NCI-H1092 (cell line): ENCODE data around the gene DLGAP5.

Experiments
- DNase-seq: peaks from one replicate; lab custom pipeline; 2025; lab: John Stamatoyannopoulos, UW

Gene DLGAP5, protein sequence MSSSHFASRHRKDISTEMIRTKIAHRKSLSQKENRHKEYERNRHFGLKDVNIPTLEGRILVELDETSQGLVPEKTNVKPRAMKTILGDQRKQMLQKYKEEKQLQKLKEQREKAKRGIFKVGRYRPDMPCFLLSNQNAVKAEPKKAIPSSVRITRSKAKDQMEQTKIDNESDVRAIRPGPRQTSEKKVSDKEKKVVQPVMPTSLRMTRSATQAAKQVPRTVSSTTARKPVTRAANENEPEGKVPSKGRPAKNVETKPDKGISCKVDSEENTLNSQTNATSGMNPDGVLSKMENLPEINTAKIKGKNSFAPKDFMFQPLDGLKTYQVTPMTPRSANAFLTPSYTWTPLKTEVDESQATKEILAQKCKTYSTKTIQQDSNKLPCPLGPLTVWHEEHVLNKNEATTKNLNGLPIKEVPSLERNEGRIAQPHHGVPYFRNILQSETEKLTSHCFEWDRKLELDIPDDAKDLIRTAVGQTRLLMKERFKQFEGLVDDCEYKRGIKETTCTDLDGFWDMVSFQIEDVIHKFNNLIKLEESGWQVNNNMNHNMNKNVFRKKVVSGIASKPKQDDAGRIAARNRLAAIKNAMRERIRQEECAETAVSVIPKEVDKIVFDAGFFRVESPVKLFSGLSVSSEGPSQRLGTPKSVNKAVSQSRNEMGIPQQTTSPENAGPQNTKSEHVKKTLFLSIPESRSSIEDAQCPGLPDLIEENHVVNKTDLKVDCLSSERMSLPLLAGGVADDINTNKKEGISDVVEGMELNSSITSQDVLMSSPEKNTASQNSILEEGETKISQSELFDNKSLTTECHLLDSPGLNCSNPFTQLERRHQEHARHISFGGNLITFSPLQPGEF

DNA sequence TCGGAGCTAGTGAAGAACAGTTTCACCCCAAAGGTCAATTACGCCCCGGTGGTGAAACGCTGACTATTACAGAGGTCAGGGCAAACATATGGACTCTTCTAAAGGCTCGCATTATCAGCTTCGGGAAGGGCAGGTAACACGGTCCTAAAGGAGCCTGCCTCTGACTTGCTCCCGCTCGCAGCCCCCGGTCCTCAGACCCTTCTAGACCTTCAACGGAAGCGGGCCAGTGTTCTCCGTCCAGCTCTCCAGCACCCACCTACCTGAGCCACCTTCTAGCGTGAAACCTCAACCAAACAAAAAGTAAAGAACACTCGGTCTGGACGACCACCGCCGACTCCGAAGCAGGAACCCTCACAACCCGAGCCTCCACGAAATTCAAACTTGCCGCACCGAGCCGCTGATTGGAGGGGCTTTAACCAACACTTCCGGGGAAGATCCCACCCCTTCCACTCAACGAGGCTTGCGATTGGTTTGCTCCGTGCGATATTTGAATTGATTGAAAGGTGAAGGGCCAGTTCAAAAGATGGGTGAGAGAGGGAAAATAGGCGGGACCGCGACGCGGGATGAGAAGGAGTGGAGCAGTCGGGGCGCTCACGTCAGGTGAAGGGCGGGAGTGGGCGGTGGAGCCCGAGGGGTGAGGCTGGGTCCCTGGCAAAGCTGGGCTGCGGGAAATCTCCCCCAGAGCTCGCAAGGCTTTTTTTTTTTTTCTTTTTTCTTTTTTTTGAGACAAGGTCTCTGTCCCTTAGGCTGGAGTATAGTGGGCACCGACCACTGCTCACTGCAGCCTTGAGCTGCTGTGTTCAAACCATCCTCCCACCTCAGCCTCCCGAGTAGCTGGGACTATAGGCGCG is at the start of gene DLGAP5:
TSS of gene DLGAP5 (minus strand) at position 383 of the 851 bp plus-strand sequence. CDS start 2,406 bp downstream, outside the sequence.
- peak; percentile 99 for DNase-seq

DNA sequence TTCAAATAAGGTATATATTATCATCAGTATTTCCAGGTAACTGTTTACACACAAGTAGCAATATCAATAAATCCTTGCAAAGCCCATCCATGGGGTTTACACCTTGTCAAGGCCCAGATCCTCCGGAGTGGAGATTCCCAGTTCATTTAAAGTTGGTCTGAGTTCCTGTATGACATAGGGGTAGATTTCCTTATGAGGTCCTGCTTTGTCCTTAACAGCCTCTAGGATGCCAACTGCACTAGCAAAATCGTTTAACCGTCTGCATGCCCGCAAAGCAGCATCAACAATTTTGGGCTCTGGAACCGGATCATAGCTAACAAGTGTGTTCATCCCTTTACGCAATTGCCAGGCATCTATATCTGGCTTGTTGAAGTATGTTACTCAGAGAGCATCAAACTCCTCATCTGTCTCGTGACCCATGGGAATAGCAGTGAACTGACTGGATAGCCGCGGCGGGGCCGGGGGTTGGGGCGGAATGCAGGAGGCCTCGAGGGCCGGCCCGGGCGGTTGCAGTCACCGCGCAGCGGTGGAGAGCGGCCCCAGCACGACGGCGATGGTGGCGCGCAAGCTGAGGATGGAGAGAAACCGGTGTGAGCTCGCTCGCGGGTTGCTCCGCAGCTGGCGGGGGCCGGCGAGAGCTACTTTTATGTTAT is 49.3 kb upstream of the DLGAP5 start:
- no peak for DNase-seq

DNA sequence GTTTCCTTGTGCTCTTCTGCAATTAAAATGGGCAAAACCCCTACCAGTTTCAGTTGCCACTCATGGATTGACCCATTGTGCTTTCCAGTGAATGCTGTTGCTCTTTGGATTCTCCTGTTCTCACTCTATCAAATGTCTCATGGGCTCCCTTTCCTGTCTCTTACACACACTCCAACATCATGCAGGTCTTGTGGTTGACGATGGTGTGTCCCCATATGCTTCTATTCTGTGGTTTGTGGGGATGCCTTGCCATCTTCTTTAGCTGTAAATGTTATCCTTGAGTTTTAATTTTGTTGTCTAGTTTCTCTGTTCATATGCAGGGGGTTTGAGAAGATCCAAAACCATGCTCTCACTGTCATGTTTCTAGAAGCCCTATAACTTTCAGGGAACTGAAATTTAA is 47.9 kb upstream of the DLGAP5 start:
- no peak for DNase-seq

DNA sequence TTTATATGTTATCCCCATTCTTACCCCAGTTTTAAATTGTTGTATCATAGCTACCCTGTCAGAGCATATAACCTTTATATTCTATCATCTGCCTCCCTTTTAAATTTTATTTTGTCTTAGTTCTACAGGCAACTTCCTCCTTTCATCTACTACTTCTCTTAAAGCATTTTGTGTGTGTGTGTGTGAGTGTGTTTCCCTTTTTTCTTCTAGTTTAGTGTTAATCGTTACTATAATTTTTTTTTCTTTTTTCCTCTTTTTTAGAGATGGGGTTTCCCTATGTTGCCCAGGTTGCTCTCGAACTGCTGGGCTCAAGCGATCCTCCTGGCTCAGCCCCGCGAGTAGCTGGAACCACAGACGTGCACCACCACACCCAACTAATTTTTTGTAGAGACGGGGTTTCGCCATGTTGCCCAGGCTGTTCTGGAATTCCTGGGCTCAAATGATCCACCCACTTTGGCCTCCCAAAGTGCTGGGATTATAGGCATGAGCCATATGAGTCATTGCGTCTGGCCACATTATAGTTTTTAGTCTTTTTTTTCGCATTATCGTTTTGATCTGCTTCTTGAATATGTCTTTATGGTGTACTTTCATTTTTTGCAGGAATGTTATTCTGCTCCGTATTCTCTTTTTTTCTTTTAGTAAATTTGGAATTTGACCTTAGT is 46.8 kb upstream of the DLGAP5 start:
- DNase-seq, result no peak

DNA sequence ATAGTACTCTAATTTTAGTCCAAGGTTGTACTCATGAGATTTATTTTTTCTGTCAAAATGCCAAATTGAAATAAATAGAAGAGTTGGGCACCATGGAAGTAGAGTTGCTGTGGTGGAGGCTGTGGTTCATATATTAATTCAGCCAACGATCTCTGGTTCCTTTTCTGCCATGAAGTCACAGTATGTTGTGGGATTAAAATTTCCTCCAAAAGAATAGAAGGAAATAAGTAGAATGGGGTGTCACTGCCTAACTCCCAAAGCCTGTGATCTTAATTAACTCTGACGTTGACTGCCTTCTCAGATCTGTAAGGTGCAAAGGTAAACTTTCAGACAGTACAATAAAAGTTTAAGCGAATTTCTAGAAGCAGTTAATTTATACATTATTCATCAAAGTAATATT is 42.2 kb upstream of the DLGAP5 start:
- no peak for DNase-seq

DNA sequence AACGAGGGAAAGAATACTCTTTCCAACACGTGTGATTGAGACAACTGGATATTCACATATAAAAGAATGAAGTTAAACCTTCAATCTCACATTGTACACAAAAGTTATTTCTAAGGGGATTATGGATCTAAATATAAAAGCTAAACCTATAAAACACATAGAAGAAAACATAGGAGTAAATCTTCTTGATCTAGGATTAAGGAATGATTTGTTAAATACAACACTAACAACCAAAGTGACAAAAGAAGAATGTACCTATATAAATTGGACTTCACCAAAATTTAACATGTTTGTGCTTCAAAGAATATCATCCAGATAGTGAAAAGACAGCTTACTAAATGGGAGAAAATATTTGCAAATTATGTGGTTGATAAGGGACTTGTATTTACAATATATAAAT is 36.9 kb upstream of the DLGAP5 start:
- DNase-seq, result no peak

DNA sequence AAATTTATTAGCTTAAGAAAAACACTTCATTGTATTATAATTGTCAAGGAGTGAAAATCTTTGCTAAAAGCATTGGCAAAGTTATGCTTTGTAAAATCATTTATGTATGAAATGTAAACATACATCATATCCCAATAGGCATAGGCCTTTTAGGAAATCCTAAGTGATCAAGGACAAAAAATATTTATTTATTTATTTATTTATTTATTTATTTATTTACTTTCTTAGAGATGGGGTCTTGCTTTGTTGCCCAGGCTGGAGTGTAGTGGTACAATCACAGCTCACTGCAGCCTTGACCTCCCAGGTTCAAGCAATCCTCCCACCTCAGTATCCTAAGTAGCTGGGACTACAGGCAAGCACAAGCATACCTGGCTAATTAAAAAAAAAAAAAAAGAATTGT is 32.0 kb upstream of the DLGAP5 start:
- DNase-seq, result no peak

DNA sequence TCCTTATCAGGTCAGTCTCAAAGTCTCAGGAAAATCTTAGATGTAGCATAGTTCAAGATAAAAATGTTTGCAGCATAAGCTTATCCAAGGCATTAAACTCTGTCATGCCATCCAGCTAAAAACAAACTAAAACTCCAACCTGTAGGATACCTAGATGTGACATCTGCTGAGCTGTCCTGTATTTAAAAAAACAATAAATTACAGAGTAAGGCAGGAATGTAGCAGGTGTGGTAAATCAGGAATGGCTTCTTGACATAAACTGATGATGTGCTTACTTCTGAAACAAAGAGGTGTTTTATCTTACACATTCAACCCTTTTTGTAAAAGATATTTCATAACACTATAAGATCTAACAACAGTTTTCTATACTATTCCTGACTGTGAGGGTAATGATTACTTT is 30.6 kb upstream of the DLGAP5 start:
- DNase-seq, result no peak

DNA sequence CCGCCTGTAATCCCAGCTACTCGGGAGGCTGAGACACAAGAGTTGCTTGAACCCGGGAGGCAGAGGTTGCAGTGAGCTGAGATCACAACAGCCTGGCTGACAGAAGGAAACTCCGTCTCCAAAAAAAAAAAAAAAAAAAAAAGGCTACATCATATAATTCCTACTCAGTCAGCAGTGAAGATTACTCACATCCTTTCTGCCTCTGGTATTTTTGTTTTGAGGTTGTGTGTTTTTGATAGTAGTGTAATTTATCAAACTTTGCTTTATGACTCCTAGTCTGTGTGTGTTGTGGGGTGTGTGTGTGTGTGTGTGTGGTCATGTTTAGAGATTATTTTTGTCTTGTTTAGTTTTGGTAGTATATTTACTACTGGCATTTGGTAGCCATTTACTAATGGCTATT is 29.8 kb upstream of the DLGAP5 start:
- no peak for DNase-seq

DNA sequence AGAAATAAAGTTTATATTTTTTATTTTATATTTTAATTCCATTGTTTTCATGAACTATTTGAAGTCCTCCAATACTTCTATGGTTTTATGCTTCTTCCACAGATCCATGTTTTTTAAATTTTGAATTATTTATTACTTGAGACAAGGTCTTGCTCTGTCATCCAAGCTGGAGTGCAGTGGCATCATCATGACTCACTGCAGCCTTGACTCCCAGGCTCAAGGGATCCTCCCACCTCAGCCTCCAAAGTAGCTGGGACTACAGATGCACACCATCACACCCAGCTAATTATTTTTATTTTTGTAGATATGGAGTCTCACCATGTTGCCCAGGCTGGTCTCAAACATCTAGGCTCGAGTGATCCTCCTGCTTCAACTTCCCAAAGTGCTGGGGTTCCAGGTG is 28.8 kb upstream of the DLGAP5 start:
- no peak for DNase-seq

DNA sequence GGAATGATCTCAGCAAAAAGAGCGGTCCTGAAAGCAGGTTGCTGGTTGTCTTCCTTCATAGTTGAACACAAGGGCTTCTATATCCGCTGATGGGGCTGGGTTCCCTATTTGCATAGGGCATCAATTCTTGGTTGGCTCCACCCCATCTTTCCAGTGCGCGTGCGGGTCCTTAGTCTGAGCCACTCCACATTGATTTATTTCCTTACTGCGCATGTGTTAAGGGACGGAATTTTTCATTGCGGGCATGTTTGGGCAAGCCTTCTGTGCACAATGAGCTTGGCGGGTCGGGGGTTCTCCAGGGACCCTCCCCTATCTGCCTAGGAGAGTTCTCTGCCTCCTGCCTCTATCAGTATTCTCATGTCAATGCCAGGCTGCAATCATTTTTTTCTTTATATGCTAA is 21.2 kb upstream of the DLGAP5 start:
- no peak for DNase-seq

DNA sequence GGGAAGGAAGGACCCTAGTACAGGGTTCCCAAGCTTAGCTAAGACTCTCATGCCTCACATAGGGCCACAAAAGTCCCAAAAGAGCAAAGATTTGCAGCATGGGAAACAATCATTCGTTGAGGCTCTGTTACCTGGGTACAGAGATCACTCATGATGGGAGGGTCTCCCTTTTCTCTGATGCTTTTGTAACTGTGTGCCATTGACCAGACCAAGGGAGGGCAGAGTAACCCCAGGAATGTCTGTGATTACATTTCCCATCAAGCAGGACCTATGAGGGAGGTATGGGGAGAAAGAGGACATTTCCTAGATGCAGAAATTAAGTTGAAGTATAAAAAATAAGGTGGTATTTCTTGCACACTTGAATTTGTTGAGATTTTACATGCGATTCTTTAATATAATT is 16.4 kb upstream of the DLGAP5 start:
- no peak for DNase-seq

DNA sequence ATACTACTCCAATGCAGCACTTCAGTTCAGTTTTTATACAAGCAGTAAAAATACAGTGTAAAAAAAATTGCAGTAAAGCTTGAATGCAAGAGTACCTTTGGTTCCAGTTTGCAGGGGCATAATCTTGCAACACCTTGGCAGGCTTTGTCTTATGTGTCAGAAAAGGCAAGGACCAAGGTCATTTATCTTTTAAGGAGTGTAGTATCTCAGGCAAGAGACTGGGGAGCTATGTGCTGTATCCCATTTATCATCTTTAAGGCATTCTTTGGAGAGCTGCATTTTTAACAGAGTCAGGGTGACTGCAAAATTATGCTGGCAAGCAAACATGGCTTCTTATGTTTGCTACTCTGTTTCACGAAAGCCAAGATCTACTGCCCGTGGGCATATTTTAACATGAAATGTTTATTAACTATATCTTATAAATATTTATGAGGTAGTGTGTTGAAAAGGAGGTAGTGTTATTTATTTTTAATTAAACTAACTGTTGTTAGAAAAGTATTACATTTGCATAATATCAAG is 14.8 kb upstream of the DLGAP5 start:
- no peak for DNase-seq

DNA sequence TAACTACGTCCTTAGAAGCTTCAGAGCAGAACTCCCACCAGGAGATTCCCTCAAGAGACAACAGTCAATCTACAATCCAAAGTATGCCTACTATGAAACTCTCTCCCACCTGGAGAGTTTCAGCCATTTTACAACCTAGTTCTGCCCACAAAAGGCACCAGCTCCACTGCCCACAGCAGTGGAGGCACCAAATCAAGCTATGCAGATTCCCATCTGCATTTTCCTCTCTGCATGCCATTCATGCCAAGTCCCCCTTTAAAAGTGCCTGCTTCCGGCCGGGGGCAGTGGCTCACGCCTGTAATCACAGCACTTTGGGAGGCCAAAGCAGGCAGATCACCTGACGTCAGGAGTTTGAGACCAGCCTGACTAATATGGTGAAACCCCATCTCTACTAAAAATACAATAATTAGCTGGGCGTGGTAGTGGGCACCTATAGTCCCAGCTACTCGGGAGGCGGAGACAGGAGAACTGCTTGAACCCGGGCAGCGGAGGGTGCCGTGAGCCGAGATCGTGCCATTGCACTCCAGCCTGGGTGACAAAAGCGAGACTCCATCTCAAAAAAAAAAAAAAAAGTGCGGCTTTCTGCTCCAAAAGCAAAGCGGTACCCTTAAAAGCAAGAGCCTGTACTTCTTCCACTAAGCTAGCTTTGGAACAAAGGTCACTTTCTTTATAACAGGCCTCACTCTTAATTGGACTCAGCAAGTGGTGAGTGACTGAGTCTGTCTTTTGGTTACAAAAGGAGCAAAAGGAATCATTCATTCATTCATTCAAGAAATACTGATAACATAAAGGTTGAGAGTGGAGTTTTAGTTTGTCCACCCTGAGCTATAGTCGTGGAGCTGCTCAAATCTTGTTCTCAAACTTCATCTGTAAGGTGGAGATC is 10.1 kb upstream of the DLGAP5 start:
- DNase-seq, result no peak

DNA sequence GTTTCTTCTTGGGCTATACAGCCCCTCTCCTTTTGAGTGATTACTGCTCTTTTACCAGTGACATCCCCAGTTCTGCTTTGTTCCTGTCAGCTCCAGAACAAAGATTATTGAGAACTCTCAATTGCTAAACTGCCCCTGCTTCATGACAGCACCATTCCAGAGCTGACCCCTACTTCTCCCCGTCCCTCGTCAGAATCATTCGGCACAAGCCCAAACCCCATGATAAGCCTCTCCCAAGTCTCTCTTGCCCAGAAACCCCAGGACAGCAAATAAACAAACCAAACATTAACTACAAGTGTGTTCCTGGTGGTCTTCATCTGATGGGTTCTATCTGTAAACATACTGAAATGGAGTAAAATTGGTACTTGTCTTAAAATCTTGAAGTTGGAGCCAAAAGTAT is 9.3 kb upstream of the DLGAP5 start:
- no peak for DNase-seq

DNA sequence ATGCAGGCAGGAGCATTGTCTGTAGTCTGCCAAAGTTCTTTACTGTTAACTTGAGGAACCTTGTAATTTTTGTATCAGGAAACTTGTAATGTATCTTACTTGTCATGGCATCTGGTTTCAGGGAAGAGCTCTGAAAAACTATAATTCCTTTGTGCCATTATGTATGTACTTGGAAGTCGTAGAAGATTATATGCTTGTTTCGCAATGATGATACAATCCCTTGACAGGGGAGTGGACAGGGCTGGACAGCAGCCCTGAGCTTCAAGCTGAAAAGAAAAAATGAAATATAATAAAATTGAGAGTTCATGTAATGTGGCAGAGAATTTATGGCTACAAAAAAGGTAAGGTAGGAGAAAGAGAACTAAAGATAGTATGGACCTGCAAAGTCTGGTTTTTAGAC is 7.4 kb upstream of the DLGAP5 start:
- no peak for DNase-seq

DNA sequence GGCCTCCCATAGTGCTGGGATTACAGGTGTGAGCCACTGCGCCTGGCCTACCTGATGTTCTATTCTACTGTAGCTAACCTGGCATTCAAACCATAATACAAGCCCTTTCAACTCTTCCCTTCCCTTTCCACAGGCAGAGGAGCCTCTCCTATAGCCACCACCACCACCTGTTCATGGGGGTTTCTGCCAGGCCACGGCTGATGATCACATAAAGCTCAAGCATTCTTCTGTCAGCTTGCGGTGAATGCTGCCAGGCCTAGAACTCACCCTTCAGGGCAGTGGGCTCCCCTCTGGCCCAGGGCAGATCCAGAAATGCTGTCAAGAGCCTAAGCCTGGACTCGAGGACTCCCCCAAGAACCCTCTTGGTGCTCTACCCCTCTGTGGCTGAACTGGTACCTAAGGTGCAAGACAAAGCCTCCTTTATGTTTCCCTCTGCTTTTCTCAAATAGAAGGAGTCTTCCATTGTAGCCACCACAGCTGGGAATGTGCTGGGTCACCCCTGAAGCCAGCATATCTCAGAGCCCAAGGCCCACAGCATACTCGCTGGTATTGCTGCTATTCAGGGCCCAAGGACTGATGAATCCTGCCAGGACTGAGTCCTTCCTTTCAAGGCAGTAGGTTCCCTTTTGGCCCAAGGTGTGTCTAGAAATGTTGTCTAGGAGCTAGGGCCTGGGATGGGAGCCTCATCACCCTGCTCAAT is 3.4 kb upstream of the DLGAP5 start:
- DNase-seq, result no peak

DNA sequence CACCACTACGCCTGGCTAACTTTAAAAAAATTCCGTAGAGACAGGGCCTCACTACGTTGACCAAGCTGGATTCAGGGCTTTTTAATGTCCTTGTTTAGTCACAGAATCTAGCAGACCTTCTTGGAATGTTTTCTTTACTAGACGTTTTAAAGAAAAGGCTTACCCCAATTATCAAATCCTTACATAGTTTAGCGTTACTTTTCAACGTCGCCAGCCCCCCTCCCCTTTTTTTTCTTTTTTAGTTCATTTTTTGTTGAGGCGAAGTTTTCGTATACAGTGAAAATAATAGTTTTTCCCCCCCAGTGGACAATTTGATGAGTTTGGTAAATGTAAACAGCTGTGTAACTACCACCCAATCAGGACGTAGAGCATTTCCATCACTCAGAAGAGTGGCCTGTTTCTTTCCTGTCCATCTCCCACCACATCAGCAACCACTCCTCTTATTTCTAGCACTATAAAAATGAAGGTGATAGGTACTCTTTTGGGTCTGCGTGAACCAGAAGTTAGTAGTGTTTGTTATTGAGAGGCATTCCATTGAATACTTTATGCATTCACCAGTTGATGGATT is 753 bp upstream of the DLGAP5 start:
- DNase-seq, result no peak

DNA sequence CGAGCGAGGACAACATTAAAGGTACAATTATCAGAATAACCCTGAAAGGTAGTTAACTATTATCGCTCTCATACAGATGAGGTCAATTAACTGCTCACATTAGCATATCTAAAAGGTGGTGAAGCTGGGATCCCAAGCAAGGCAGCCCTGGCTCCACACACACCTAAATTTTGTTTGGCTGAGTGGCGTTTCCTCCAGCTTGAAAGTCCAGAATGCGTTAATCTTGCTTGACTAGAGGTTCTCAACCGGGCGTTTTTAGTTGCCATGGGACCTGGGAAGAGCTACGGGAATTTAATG is 531 bp downstream of the DLGAP5 start:
- no peak for DNase-seq
